ENCODE data around the gene DOK5.

- TF ChIP-seq CTCF (IDR thresholded peaks at IDR 0.05; ENCODE audit: low read depth, low read length, poor library complexity, severe bottlenecking), result no peak
- no peak for TF ChIP-seq EZH2phosphoT487 (IDR thresholded peaks at IDR 0.05; ENCODE audit: borderline replicate concordance, low read length)
Measured at GRCh38 chr20:54623991-54624569, 148.7 kb downstream of the DOK5 start.

Data from DOHH2 (cell line).